Measurements from ENCODE around the gene LINGO4.

Gene LINGO4

GRCh38 chr1:151819227-151819835, 14.1 kb upstream of the LINGO4 start:
- DNase-seq (ENCODE audit: low read depth, low spot score), result no peak
- Histone ChIP-seq H3K36me3 (ENCODE audit: insufficient read depth, insufficient read length, low read length) (no peaks in the 10 kb centered on the region), H3K9ac (ENCODE audit: insufficient read length, low read depth) (no peak overlapping the region), H3K27me3 (ENCODE audit: insufficient read depth, insufficient read length) (peaks cover 3% of the 10 kb centered on the region), H3K4me1 (ENCODE audit: insufficient read depth, insufficient read length) (peaks cover 16% of the 10 kb centered on the region), H3K4me3 (ENCODE audit: insufficient read length, low read depth) (no peak overlapping the region), H3K9me3 (ENCODE audit: insufficient read depth, low read length) (no peaks in the 10 kb centered on the region)
- TF ChIP-seq ZNF274 (IDR thresholded peaks at IDR 0.05; ENCODE audit: low read depth, low read length) (no peak), YY1 (IDR thresholded peaks at IDR 0.05; ENCODE audit: insufficient read depth, insufficient read length) (no peak), SUZ12 (IDR thresholded peaks at IDR 0.05; ENCODE audit: extremely low read depth, insufficient read depth, insufficient read length) (no peak)

- Histone ChIP-seq H3K36me3 (ENCODE audit: insufficient read depth, insufficient read length, low read length) (no peaks in the 10 kb centered on the region), H3K4me3 (ENCODE audit: insufficient read length, low read depth) (no peak overlapping the region), H3K27me3 (ENCODE audit: insufficient read depth, insufficient read length) (peaks cover 3% of the 10 kb centered on the region), H3K9ac (ENCODE audit: insufficient read length, low read depth) (no peak overlapping the region), H3K9me3 (ENCODE audit: insufficient read depth, low read length) (no peaks in the 10 kb centered on the region), H3K4me1 (ENCODE audit: insufficient read depth, insufficient read length) (peaks cover 7% of the 10 kb centered on the region)
- TF ChIP-seq SUZ12 (IDR thresholded peaks at IDR 0.05; ENCODE audit: extremely low read depth, insufficient read depth, insufficient read length), result no peak
- no peak for TF ChIP-seq YY1 (IDR thresholded peaks at IDR 0.05; ENCODE audit: insufficient read depth, insufficient read length)
- TF ChIP-seq ZNF274 (IDR thresholded peaks at IDR 0.05; ENCODE audit: low read depth, low read length), result no peak
- DNase-seq (ENCODE audit: low read depth, low spot score), result no peak
Measured at GRCh38 chr1:151817353-151817730, 12.1 kb upstream of the LINGO4 start.

DNA sequence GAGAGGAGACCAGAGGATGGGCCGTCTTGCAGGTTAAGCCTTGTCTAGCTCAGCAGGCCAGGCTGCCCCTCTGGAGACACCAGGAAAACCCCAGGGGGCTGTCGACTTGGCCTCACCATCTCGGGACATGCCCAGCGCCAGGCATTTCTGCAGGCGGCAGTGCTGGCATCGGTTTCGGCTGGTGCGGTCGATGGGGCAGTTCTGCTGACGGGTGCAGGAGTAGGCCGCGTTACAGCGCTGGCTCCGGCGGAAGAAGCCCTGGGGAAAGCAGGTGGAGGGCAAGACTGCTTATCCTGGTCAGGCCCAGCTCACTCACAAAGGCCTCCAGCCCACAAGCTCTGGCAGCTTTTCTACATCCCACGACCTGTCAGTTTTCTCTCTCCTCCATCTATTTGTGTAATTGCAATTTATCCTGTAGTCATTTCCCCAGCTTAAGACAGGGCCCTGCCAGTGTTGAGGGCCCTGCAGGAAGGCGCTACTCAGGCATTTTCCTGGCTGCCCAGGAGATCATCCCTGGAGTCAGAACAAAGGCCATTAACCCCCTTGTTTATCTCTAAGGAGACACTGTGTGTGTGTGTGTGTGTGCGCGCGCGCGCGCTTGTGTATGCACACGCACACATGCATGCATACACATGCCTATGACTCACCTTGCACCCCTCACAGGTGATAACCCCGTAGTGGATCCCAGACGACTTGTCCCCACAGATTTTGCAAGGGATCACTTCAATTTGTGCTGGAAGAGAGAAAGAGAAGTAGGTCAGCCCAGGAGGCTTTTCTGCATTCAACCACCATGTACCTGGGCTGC, 11.5 kb upstream of the LINGO4 start:
- Histone ChIP-seq H3K4me1 (ENCODE audit: insufficient read depth, insufficient read length) (peaks cover 6% of the 10 kb centered on the region), H3K36me3 (ENCODE audit: insufficient read depth, insufficient read length, low read length) (no peaks in the 10 kb centered on the region), H3K4me3 (ENCODE audit: insufficient read length, low read depth) (no peak overlapping the region), H3K9ac (ENCODE audit: insufficient read length, low read depth) (no peak overlapping the region), H3K9me3 (ENCODE audit: insufficient read depth, low read length) (no peaks in the 10 kb centered on the region), H3K27me3 (ENCODE audit: insufficient read depth, insufficient read length) (peaks cover 3% of the 10 kb centered on the region)
- DNase-seq (ENCODE audit: low read depth, low spot score), result no peak
- TF ChIP-seq YY1 (IDR thresholded peaks at IDR 0.05; ENCODE audit: insufficient read depth, insufficient read length), result no peak
- TF ChIP-seq SUZ12 (IDR thresholded peaks at IDR 0.05; ENCODE audit: extremely low read depth, insufficient read depth, insufficient read length), result no peak
- no peak for TF ChIP-seq ZNF274 (IDR thresholded peaks at IDR 0.05; ENCODE audit: low read depth, low read length)

GRCh38 chr1:151815716-151816327, 10.6 kb upstream of the LINGO4 start:
- TF ChIP-seq YY1 (IDR thresholded peaks at IDR 0.05; ENCODE audit: insufficient read depth, insufficient read length), result no peak
- TF ChIP-seq ZNF274 (IDR thresholded peaks at IDR 0.05; ENCODE audit: low read depth, low read length), result no peak
- TF ChIP-seq SUZ12 (IDR thresholded peaks at IDR 0.05; ENCODE audit: extremely low read depth, insufficient read depth, insufficient read length), result no peak
- Histone ChIP-seq H3K4me3 (ENCODE audit: insufficient read length, low read depth) (no peak overlapping the region), H3K9me3 (ENCODE audit: insufficient read depth, low read length) (no peaks in the 10 kb centered on the region), H3K9ac (ENCODE audit: insufficient read length, low read depth) (no peak overlapping the region), H3K36me3 (ENCODE audit: insufficient read depth, insufficient read length, low read length) (no peaks in the 10 kb centered on the region), H3K4me1 (ENCODE audit: insufficient read depth, insufficient read length) (peaks cover 6% of the 10 kb centered on the region), H3K27me3 (ENCODE audit: insufficient read depth, insufficient read length) (peaks cover 3% of the 10 kb centered on the region)
- no peak for DNase-seq (ENCODE audit: low read depth, low spot score)

- Histone ChIP-seq H3K9ac (ENCODE audit: insufficient read length, low read depth) (no peak overlapping the region), H3K9me3 (ENCODE audit: insufficient read depth, low read length) (no peaks in the 10 kb centered on the region), H3K4me1 (ENCODE audit: insufficient read depth, insufficient read length) (peaks cover 6% of the 10 kb centered on the region), H3K27me3 (ENCODE audit: insufficient read depth, insufficient read length) (peaks cover 3% of the 10 kb centered on the region), H3K36me3 (ENCODE audit: insufficient read depth, insufficient read length, low read length) (no peaks in the 10 kb centered on the region), H3K4me3 (ENCODE audit: insufficient read length, low read depth) (no peak overlapping the region)
- no peak for TF ChIP-seq SUZ12 (IDR thresholded peaks at IDR 0.05; ENCODE audit: extremely low read depth, insufficient read depth, insufficient read length)
- no peak for TF ChIP-seq YY1 (IDR thresholded peaks at IDR 0.05; ENCODE audit: insufficient read depth, insufficient read length)
- no peak for TF ChIP-seq ZNF274 (IDR thresholded peaks at IDR 0.05; ENCODE audit: low read depth, low read length)
- no peak for DNase-seq (ENCODE audit: low read depth, low spot score)
Measured at GRCh38 chr1:151814971-151815545, 9.8 kb upstream of the LINGO4 start.

- no peaks in the 10 kb centered on the region for H3K9me3 ChIP-seq (ENCODE audit: insufficient read depth, low read length)
- H3K4me1 ChIP-seq (ENCODE audit: insufficient read depth, insufficient read length), result peaks cover 6% of the 10 kb centered on the region
- no peak overlapping the region for H3K9ac ChIP-seq (ENCODE audit: insufficient read length, low read depth)
- H3K27me3 ChIP-seq (ENCODE audit: insufficient read depth, insufficient read length), result peaks cover 3% of the 10 kb centered on the region
- no peak overlapping the region for H3K4me3 ChIP-seq (ENCODE audit: insufficient read length, low read depth)
- DNase-seq (ENCODE audit: low read depth, low spot score), result no peak
- H3K36me3 ChIP-seq (ENCODE audit: insufficient read depth, insufficient read length, low read length), result no peaks in the 10 kb centered on the region
- TF ChIP-seq YY1 (IDR thresholded peaks at IDR 0.05; ENCODE audit: insufficient read depth, insufficient read length) (no peak), SUZ12 (IDR thresholded peaks at IDR 0.05; ENCODE audit: extremely low read depth, insufficient read depth, insufficient read length) (no peak), ZNF274 (IDR thresholded peaks at IDR 0.05; ENCODE audit: low read depth, low read length) (no peak)
Measured at GRCh38 chr1:151814426-151814825, 9.2 kb upstream of the LINGO4 start.

All from NT2/D1 (cell line).